K562 (cell line): ENCODE measurements around the gene MMP24. TPM values are rescaled to one million over a fixed set of nuclear protein-coding genes. Genes with fewer than 3 reads are reported as not detected.
A peak's percentile ranks its signal among the peaks of the same experiment; 100 is the strongest.

Experiments
- ATF1 ChIP-seq, 2 experiments: fragments of 450-650 bp in 1 of 2; IDR thresholded peaks; 2 replicates each; pipeline ENCODE4 v1.6.1; 2016; ENCODE audit warnings: missing compliant biosample characterization in 1 of 2, missing genetic modification characterization in 1 of 2
- BRCA1 ChIP-seq, 2 experiments: fragments of 450-650 bp in 1 of 2; sonication (generic) in 1 of 2; formaldehyde crosslinking in 1 of 2; IDR thresholded peaks; 2 replicates each; pipeline versions ENCODE4 v1.5.0 to v1.6.1; 2017 to 2020; ENCODE audit warnings: mild to moderate bottlenecking in 1 of 2, missing genetic modification reagents in 1 of 2
- FOXA3 ChIP-seq, 2 experiments: fragments of 450-650 bp in 1 of 2; sonication (generic) in 1 of 2; formaldehyde crosslinking; IDR thresholded peaks in 1 of 2; conservative IDR thresholded peaks in 1 of 2; 2 replicates each; pipeline versions ENCODE4 v1.4.0 to v1.8.0; 2020 to 2022; ENCODE audit warnings: mild to moderate bottlenecking in 2 of 2, missing genetic modification reagents in 1 of 2
- HOXB6 ChIP-seq: fragments of 250-450 bp; sonication (Bioruptor Pico); IDR thresholded peaks from 2 replicates; pipeline ENCODE4 v1.5.1; 2022; ENCODE audit warnings: mild to moderate bottlenecking, borderline replicate concordance
- KAT7 ChIP-seq: sonication (generic); formaldehyde crosslinking; IDR thresholded peaks from 2 replicates; pipeline ENCODE4 v1.8.0; 2022; ENCODE audit warnings: missing genetic modification reagents, mild to moderate bottlenecking, borderline replicate concordance
- PHF21A ChIP-seq: fragments of 450-650 bp; IDR thresholded peaks from 2 replicates; pipeline ENCODE4 v1.6.1; 2017; ENCODE audit warnings: low read depth, borderline replicate concordance
- RAD21 ChIP-seq, 2 experiments: fragments of 250-450 bp in 1 of 2; fragments of 450-650 bp in 1 of 2; sonication (Bioruptor Pico) in 1 of 2; formaldehyde crosslinking in 1 of 2; IDR thresholded peaks in 1 of 2; conservative IDR thresholded peaks in 1 of 2; 2 replicates each; pipeline versions ENCODE4 v1.4.0 to v1.8.0; 2020 to 2022; ENCODE audit warnings: mild to moderate bottlenecking in 2 of 2, moderate library complexity in 1 of 2
- SIN3B ChIP-seq: fragments of 450-650 bp; IDR thresholded peaks from 2 replicates; pipeline ENCODE4 v1.6.1; 2017; ENCODE audit warnings: low read depth, mild to moderate bottlenecking, moderate library complexity
- SRF ChIP-seq, 2 experiments: fragments of 250-450, 450-650 bp in 1 of 2; sonication (Bioruptor Pico) in 1 of 2; sonication (generic) in 1 of 2; formaldehyde crosslinking; IDR thresholded peaks; 2 replicates each; pipeline versions ENCODE4 v1.5.0 to v1.5.1; 2020 to 2022; ENCODE audit warnings: mild to moderate bottlenecking in 1 of 2, missing genetic modification reagents in 1 of 2
- SRSF7 ChIP-seq: fragments of 200-400 bp; formaldehyde crosslinking; optimal IDR thresholded peaks from 2 replicates; pipeline ENCODE3; 2017; ENCODE audit warnings: mild to moderate bottlenecking, low read depth, low read length
- polyA plus RNA-seq, 8 experiments: library from polyadenylated mRNA; depleted of rRNA in 4 of 8; stranded (reverse) in 5 of 8; unstranded in 3 of 8; fragments of >200 nt; fragmentation: Nextera tagmentation in 2 of 8; fragmentation: Illumina TruSeq in 1 of 8; extraction: Ambion mirVana in 2 of 8; extraction: Trizol in 1 of 8; gene quantifications; 2 replicates each; pipeline versions ENCODE4 v1.2.1 to v1.2.3, GENCODE V29; 2011 to 2014; ENCODE audit warnings: inconsistent platforms in 1 of 8, missing spikeins in 1 of 8
- total RNA-seq, 7 experiments: library from RNA; depleted of rRNA in 6 of 7; stranded (reverse); fragments of >200 nt in 6 of 7; fragmentation: Illumina TruSeq in 2 of 7; extraction: Trizol in 2 of 7; gene quantifications; 2 replicates each; pipeline versions ENCODE4 v1.2.1 to v1.2.3, GENCODE V29; 2011 to 2021; ENCODE audit warnings: low replicate concordance in 1 of 7
- TF ChIP-seq, protein P1 (sequence below): fragments of 200-800 bp; sonication (Bioruptor generic); IDR thresholded peaks from 2 replicates; pipeline ENCODE4 v1.6.1; 2017; ENCODE audit warnings: missing genetic modification characterization, missing compliant biosample characterization
- TF ChIP-seq, protein P2 (sequence below): sonication (generic); formaldehyde crosslinking; IDR thresholded peaks from 2 replicates; pipeline ENCODE4 v1.8.0; 2022; ENCODE audit warnings: missing genetic modification reagents, mild to moderate bottlenecking, borderline replicate concordance
- TF ChIP-seq, protein P3 (sequence below): sonication (generic); formaldehyde crosslinking; IDR thresholded peaks from 2 replicates; pipeline ENCODE4 v1.8.0; 2022; ENCODE audit warnings: mild to moderate bottlenecking, missing genetic modification reagents
- TF ChIP-seq, protein P4 (sequence below): fragments of 450-650 bp; IDR thresholded peaks from 2 replicates; pipeline ENCODE4 v1.6.1; 2018; ENCODE audit not compliant: partially characterized antibody
- TF ChIP-seq, protein P5 (sequence below): fragments of 250-450 bp; sonication (Bioruptor Pico); IDR thresholded peaks from 2 replicates; pipeline ENCODE4 v1.8.0; 2022; ENCODE audit warnings: inconsistent platforms

Gene MMP24
- total and polyA plus RNA-seq, 9 of the 15 experiments (the other 6 are each of a cell fraction or from before 2014, with no cell fraction given) = 0.03 to 0.07 (median 0.03) TPM; not detected in 6

DNA sequence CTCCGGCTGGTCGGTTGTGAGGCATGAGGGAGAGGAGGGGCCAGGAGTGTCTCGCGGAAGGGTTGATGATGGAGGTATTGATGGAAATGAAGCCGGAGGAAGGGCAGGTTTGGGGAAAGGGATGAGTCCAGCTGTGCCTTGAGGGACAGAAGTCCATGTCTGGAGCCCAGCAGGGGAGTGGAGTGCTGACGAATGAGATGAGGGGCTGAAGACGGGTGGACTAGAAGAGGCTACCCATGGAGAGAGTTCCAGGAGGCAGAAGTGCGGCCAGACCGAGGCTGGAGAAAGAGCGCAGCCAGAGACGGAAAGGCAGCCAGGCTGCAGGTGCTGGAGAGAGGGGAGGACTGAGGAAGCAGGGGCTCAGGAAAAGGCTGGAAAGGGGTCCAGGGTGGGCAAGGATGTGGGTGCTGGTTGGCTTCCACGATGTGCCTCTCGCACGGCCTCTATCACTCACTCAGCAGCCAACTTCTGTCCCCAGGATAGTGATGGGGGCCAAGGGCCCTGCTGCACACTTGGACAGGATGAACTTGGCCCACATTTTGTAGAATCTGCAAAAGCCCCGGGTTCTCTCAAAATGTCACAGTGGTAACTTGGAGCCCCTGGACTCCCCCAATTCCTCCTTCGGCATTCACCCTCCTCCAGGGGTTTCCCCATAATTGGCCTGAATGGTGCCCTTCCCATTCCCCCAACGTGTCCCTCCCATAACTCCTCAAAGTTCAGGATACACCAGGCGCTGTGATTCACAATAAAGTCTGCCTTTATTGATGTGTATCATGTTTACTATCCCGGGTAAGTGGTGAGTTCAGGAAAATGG is 58.7 kb downstream of the MMP24 start (continued):
- TF ChIP-seq KAT7 (CRISPR knock-in tag) (no peak), FOXA3 (CRISPR knock-in tag; conservative IDR thresholded peaks at IDR 0.05 in 1 of 2, IDR thresholded peaks at IDR 0.05 in 1 of 2) (no peak), PHF21A (no peak), BRCA1 (IDR thresholded peaks at IDR 0.05) (no peak), BRCA1 (CRISPR knock-in tag; IDR thresholded peaks at IDR 0.05) (peak; percentile 86; the same call in 1 of the 2 replicates), ATF1 (CRISPR knock-in tag; IDR thresholded peaks at IDR 0.05) (no peak), ATF1 (tag; IDR thresholded peaks at IDR 0.05) (no peak), SRF (CRISPR knock-in tag; IDR thresholded peaks at IDR 0.05) (no peak), RAD21 (CRISPR knock-in tag; conservative IDR thresholded peaks at IDR 0.05 in 1 of 2, IDR thresholded peaks at IDR 0.05 in 1 of 2) (no peak), HOXB6 (CRISPR knock-in tag) (no peak), SRSF7 (no peak), SIN3B (no peak)
- TF ChIP-seq, protein P1, sequence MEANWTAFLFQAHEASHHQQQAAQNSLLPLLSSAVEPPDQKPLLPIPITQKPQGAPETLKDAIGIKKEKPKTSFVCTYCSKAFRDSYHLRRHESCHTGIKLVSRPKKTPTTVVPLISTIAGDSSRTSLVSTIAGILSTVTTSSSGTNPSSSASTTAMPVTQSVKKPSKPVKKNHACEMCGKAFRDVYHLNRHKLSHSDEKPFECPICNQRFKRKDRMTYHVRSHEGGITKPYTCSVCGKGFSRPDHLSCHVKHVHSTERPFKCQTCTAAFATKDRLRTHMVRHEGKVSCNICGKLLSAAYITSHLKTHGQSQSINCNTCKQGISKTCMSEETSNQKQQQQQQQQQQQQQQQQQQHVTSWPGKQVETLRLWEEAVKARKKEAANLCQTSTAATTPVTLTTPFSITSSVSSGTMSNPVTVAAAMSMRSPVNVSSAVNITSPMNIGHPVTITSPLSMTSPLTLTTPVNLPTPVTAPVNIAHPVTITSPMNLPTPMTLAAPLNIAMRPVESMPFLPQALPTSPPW (CRISPR knock-in tag) = no peak
- TF ChIP-seq, protein P2, sequence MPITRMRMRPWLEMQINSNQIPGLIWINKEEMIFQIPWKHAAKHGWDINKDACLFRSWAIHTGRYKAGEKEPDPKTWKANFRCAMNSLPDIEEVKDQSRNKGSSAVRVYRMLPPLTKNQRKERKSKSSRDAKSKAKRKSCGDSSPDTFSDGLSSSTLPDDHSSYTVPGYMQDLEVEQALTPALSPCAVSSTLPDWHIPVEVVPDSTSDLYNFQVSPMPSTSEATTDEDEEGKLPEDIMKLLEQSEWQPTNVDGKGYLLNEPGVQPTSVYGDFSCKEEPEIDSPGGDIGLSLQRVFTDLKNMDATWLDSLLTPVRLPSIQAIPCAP = no peak
- TF ChIP-seq, protein P3, sequence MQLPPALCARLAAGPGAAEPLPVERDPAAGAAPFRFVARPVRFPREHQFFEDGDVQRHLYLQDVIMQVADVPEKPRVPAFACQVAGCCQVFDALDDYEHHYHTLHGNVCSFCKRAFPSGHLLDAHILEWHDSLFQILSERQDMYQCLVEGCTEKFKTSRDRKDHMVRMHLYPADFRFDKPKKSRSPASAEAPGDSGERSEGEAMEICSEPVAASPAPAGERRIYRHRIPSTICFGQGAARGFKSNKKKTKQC (CRISPR knock-in tag) = no peak
- TF ChIP-seq, protein P4, sequence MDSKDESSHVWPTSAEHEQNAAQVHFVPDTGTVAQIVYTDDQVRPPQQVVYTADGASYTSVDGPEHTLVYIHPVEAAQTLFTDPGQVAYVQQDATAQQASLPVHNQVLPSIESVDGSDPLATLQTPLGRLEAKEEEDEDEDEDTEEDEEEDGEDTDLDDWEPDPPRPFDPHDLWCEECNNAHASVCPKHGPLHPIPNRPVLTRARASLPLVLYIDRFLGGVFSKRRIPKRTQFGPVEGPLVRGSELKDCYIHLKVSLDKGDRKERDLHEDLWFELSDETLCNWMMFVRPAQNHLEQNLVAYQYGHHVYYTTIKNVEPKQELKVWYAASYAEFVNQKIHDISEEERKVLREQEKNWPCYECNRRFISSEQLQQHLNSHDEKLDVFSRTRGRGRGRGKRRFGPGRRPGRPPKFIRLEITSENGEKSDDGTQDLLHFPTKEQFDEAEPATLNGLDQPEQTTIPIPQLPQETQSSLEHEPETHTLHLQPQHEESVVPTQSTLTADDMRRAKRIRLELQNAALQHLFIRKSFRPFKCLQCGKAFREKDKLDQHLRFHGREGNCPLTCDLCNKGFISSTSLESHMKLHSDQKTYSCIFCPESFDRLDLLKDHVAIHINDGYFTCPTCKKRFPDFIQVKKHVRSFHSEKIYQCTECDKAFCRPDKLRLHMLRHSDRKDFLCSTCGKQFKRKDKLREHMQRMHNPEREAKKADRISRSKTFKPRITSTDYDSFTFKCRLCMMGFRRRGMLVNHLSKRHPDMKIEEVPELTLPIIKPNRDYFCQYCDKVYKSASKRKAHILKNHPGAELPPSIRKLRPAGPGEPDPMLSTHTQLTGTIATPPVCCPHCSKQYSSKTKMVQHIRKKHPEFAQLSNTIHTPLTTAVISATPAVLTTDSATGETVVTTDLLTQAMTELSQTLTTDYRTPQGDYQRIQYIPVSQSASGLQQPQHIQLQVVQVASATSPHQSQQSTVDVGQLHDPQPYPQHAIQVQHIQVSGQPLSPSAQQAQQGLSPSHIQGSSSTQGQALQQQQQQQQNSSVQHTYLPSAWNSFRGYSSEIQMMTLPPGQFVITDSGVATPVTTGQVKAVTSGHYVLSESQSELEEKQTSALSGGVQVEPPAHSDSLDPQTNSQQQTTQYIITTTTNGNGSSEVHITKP = no peak
- TF ChIP-seq, protein P5, sequence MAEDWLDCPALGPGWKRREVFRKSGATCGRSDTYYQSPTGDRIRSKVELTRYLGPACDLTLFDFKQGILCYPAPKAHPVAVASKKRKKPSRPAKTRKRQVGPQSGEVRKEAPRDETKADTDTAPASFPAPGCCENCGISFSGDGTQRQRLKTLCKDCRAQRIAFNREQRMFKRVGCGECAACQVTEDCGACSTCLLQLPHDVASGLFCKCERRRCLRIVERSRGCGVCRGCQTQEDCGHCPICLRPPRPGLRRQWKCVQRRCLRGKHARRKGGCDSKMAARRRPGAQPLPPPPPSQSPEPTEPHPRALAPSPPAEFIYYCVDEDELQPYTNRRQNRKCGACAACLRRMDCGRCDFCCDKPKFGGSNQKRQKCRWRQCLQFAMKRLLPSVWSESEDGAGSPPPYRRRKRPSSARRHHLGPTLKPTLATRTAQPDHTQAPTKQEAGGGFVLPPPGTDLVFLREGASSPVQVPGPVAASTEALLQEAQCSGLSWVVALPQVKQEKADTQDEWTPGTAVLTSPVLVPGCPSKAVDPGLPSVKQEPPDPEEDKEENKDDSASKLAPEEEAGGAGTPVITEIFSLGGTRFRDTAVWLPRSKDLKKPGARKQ = no peak
